22Rv1 (cell line): ENCODE data around the gene DCAF7.

Experiments
- CTCF ChIP-seq: fragments of 450-650 bp; IDR thresholded peaks from 2 replicates; pipeline ENCODE4 v1.5.1; 2017; ENCODE audit warnings: mild to moderate bottlenecking
- ZFX ChIP-seq: fragments of 450-650 bp; IDR thresholded peaks from 2 replicates; pipeline ENCODE4 v1.6.1; 2017; ENCODE audit warnings: antibody characterized with exemption, borderline replicate concordance

DNA sequence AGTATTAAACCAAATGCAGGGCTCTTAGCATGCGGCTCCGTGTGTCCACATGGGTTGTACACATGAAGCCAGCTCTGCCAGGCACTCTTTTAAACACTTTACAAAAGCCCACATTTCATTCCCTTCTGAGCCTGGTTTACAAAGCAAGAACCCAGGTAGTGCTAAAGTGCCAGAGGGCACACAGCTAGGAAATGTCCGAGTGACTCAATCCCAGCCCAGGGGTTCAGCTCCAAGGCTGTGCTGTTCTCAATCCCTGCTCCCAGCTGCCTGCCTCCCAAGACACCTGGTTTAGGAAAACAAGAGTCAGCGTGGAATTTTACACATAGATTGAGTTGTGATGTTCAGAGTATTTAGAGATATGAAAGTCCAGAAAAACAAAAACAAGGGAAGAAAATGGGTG is 13.3 kb upstream of the DCAF7 start:
- TF ChIP-seq CTCF (no peak), ZFX (no peak)
